Measurements from ENCODE around the gene VDAC1.
A peak's percentile ranks its signal among the peaks of the same experiment; 100 is the strongest.
"Not testable (repeated sequence)": the region's sequence is repeated elsewhere in the genome, so short reads cannot be mapped to it uniquely, and the experiment has no call there.

VDAC1 gene

GRCh38 chr5:133963493-133964128 lies 41.2 kb downstream of the VDAC1 start:
- DNase-seq, result no peak

- DNase-seq, result peak; percentile 41
These were observed 41.8 kb downstream of the VDAC1 start for GRCh38 chr5:133962801-133963476.

GRCh38 chr5:133962131-133962530 lies 42.6 kb downstream of the VDAC1 start:
- no peak for DNase-seq

- no peak for DNase-seq
These were observed 45.1 kb downstream of the VDAC1 start for GRCh38 chr5:133959643-133960042.

GRCh38 chr5:133957591-133957990 lies 47.2 kb downstream of the VDAC1 start:
- peak; percentile 69 for DNase-seq

- DNase-seq, result no peak
These were observed 47.7 kb downstream of the VDAC1 start for GRCh38 chr5:133957080-133957479.

- DNase-seq, result not testable (repeated sequence)
These were observed 48.6 kb downstream of the VDAC1 start for GRCh38 chr5:133956196-133956595.

GRCh38 chr5:133953568-133954145 lies 51.1 kb downstream of the VDAC1 start:
- DNase-seq, result no peak

GRCh38 chr5:133952729-133953567 lies 51.8 kb downstream of the VDAC1 start:
- DNase-seq, result no peak

- DNase-seq, result no peak
These were observed 53.8 kb downstream of the VDAC1 start for GRCh38 chr5:133950821-133951612.

GRCh38 chr5:133948721-133949120 lies 56.1 kb downstream of the VDAC1 start:
- no peak for DNase-seq

GRCh38 chr5:133947431-133947841 lies 57.3 kb downstream of the VDAC1 start:
- DNase-seq, result no peak

- no peak for DNase-seq
These were observed 59.2 kb downstream of the VDAC1 start for GRCh38 chr5:133945568-133945967.

GRCh38 chr5:133944263-133945185 lies 60.3 kb downstream of the VDAC1 start:
- peak; percentile 57 for DNase-seq

- DNase-seq, result no peak
These were observed 61.3 kb downstream of the VDAC1 start for GRCh38 chr5:133943475-133943817.

GRCh38 chr5:133942614-133943474 lies 61.9 kb downstream of the VDAC1 start:
- DNase-seq, result no peak

GRCh38 chr5:133941456-133942196 lies 63.1 kb downstream of the VDAC1 start:
- no peak for DNase-seq

GRCh38 chr5:133939668-133940067 lies 65.1 kb downstream of the VDAC1 start:
- DNase-seq, result no peak

- DNase-seq, result no peak
These were observed 65.8 kb downstream of the VDAC1 start for GRCh38 chr5:133938929-133939328.
